Measurements from ENCODE around the gene IGSF9B. TPM values are rescaled to one million over a fixed set of nuclear protein-coding genes. Genes with fewer than 3 reads are reported as not detected.
"Not testable (repeated sequence)": the region's sequence is repeated elsewhere in the genome, so short reads cannot be mapped to it uniquely, and the experiment has no call there.

The IGSF9B gene, protein sequence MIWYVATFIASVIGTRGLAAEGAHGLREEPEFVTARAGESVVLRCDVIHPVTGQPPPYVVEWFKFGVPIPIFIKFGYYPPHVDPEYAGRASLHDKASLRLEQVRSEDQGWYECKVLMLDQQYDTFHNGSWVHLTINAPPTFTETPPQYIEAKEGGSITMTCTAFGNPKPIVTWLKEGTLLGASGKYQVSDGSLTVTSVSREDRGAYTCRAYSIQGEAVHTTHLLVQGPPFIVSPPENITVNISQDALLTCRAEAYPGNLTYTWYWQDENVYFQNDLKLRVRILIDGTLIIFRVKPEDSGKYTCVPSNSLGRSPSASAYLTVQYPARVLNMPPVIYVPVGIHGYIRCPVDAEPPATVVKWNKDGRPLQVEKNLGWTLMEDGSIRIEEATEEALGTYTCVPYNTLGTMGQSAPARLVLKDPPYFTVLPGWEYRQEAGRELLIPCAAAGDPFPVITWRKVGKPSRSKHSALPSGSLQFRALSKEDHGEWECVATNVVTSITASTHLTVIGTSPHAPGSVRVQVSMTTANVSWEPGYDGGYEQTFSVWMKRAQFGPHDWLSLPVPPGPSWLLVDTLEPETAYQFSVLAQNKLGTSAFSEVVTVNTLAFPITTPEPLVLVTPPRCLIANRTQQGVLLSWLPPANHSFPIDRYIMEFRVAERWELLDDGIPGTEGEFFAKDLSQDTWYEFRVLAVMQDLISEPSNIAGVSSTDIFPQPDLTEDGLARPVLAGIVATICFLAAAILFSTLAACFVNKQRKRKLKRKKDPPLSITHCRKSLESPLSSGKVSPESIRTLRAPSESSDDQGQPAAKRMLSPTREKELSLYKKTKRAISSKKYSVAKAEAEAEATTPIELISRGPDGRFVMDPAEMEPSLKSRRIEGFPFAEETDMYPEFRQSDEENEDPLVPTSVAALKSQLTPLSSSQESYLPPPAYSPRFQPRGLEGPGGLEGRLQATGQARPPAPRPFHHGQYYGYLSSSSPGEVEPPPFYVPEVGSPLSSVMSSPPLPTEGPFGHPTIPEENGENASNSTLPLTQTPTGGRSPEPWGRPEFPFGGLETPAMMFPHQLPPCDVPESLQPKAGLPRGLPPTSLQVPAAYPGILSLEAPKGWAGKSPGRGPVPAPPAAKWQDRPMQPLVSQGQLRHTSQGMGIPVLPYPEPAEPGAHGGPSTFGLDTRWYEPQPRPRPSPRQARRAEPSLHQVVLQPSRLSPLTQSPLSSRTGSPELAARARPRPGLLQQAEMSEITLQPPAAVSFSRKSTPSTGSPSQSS (N-terminal part only)
- total RNA-seq (2014; rRNA removed; shearing (Covaris generic)), result 0.10 and 0.96 TPM in 2 replicates

DNA sequence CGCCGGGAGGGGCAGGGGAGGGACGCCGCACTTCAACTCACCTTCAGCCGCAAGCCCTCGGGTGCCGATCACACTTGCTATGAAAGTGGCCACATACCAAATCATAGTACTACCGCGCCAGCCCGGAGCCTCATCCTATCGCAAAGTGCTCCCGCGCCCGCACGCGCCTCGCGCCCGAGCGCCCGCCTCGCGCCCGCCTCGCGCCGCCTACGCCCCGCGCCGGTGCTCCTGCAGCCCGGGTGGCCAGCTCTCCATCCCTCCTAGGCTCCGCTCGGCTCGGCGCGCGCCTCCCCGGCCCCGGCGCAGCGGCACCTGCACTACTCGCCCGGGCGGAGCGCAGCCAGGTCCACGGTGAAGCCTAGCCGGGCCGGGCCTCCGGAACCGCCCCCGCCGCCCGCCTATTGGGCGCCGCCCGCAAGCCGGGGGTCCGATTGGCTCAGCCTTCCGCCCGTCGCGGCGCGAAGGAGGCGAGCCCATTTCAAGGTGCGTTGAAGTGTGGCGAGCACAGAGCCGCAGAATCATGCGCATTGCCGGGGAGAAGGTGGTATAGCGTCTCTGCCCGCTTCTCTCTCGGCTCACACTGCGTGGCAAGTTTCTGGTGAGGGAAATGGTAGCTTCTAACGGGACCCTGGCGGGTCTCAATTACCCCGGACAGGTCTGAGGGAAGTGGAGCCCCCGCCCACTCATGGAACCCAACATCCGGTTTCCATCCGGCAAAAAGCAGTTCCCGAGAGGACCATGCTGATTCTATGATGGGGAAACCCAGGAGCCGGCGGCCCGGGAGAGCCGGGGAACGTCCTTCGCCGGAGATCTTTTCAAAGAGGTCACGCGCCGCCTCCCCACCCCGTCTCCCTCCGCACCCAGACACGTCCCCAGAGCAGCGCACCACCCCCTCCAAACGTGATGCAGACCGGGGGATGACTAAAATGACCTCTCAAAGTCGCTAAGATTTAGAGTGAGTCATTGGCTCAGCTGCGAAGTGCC, at the start of gene IGSF9B:
IGSF9B (minus strand) TSS at position 319 of the 984 bp plus-strand sequence; CDS start at position 105, 214 bp downstream.
- DNase-seq (ENCODE audit: low read depth), result peak; percentile 65

DNA sequence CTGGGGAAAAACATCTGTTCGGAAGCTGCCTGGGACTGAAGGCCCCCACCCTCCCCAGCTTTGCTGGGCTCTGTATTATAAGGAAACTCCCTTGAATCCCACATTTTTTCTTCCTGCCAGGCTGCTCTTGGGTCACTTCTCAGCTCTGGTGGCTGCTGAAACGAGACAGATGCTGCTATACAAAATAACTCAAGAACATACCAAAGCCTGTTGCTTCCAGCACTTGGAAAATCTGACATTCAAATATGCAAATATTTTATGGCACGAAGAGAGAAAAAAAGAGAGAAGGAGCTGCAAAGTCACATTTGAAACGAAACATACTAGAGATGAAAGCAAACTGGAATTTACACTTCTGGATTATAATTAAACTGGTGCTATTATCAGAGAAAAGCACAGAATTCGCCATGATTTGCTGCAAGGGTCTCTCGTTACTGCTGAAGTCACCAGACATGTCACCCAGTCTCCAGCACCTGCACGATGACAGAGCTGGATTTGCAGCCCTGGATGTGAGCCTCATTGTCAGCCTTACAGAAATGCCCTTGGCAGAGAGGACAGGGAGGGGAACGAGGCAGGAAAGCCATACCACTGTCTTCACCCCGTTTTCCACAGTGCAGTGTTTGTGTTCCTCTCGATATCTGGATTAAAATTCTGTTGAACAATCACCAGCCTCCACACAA, 47.9 kb upstream of the IGSF9B start:
- DNase-seq (ENCODE audit: low read depth), result no peak

DNA sequence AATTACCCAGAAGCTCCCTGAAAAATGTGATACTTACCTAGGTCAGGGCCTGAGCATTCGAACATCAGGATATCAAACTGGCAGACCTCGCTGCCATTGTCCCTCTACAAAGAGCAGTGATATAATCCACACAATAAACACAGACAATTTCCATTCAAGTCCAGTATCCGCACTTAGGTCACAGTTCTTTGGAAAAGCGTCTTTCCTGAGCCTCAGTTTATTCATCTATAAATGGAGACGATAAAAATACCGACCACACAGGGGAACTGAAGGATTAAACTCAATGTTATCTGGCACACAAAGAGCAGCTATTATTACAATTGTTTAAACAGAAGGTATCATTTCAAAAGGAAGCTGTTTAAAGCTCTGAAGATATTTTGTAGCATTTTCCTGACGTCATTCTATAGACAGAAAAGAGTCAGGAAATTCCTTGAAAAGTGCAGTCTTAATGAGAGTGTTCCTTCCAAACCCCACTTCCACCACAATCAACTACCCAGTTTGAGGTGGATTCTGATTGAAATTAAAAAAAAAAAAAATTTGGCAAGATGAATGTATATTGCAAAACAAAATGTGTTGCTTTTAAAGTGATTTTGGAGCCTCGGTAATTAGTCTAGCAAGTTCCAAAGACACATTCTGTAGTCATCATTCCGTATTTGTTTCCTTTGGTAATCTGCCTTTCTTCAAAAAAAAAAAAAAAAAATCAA, 47.2 kb upstream of the IGSF9B start:
- no peak for DNase-seq (ENCODE audit: low read depth)

DNA sequence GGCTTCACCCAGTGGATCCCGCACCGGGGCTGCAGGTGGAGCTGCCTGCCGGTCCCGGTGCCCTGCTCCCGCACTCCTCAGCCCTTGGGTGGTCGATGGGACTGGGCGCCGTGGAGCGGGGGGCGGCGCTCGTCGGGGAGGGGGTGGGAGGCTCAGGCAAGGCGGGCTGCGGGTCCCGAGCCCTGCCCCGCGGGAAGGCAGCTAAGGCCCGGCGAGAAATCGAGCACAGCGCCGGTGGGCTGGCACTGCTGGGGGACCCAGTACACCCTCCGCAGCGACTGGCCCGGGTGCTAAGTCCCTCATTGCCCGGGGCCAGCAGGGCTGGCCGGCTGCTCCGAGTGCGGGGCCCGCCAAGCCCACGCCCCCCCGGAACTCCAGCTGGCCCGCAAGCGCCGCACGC, 46.1 kb upstream of the IGSF9B start:
- not testable (repeated sequence) for DNase-seq (ENCODE audit: low read depth)

DNA sequence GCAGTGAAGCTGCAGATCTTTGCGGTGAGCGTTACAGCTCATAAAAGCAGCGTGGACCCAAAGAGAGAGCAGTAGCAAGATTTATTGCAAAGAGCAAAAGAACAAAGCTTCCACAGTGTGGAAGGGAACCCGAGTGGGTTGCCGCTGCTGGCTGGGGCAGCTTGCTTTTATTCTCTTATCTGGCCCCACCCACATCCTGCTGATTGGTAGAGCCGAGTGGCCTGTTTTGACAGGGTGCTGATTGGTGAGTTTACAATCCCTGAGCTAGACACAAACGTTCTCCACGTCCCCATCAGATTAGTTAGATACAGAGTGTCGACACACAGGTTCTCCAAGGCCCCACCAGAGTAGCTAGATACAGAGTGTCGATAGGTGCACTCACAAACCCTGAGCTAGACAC, 45.6 kb upstream of the IGSF9B start:
- DNase-seq (ENCODE audit: low read depth), result not testable (repeated sequence)

DNA sequence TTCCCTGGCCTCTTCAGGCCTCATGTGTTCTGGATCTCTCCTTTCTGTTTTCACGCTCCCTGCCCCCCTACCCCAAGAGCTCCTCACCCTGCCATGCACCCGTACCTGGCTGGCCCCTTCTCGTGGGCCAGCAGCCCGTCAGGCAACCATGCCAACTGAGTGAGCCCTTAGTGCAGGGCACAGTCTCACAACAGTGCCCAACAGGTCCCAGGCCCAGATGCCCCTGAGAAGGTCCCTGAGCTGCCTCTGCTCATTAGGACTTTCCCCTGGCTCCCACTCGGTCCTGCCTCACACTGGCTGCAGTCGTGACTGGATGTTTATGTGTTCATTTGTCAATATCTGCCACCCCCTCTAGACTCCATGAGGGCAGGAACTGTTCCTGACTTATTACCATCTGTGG, 44.8 kb upstream of the IGSF9B start:
- DNase-seq (ENCODE audit: low read depth), result no peak

DNA sequence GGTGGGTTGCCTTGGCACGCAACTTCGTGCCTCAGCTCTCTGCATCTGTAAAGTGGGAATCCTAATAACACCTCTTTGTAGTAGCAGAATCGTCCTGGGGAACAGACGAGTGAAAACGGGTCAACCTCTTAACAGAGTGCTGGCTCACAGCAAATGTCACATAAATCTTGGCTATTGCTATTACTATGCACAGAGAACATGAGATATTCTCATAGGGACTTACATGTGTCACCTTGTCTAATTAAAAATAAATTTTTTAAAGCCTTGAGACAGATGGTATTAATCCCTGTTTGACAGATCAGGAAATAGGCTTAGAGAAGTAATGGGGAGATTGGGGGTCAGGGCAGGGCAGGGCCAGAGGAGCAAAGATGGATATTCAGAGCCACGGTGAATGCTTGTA, 44.3 kb upstream of the IGSF9B start:
- no peak for DNase-seq (ENCODE audit: low read depth)

DNA sequence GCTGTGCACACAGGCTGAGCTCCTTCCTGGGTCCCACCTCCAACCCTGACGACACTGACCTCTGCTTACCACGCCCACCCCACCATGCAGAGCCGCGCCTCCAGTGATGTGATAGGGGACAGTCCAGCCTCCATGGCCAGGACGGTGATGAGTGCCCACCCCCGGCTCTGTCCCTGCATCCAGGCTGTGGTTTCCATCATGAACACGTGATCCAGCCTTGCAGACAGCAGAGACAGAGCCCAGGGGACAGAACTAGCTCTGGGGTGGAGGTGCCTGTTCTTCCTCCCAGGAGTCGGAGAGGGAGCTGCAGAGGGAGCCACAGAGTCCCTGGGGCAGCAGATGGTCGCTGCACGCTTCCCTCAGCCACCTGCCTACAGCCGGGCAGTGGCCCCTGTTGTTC, 42.6 kb upstream of the IGSF9B start:
- no peak for DNase-seq (ENCODE audit: low read depth)

DNA sequence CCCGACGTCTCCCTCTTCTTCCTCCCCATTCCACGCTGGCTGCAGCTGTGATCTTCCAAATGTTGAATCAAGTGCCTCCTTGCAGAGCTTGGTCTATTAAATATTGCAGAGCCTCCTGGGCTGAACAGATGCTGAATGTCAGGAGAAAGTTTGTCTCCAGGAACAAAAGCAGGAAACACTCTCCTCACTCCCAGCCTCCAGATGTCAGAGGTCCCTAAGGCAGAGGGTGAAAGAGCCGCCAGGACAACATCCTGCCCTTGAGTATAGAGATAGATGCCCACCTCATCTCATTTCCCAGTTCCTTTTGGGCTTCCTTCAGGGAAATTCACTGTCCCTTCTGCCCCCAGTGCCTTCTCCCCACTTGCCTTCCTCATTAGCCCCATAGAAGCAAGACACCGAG, 40.8 kb upstream of the IGSF9B start:
- no peak for DNase-seq (ENCODE audit: low read depth)

DNA sequence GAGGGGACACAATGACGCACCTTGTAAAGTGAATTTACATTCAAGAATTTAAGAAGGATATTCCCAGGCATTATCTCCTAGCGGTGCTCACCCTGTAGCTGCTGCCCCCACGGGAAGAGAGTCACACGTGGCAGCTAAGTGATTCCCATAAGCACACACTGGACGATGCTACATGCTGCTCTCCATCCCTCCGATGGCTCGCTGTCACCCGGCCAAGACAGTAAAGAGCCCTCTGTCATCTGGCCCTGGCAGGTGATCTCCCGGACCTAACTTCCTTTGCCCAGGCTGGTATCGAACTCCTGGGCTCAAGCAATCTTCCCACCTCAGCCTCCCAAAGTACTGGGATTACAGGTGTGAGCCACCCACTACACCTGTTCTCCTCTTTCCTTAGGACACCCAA, 39.9 kb upstream of the IGSF9B start:
- DNase-seq (ENCODE audit: low read depth), result no peak

DNA sequence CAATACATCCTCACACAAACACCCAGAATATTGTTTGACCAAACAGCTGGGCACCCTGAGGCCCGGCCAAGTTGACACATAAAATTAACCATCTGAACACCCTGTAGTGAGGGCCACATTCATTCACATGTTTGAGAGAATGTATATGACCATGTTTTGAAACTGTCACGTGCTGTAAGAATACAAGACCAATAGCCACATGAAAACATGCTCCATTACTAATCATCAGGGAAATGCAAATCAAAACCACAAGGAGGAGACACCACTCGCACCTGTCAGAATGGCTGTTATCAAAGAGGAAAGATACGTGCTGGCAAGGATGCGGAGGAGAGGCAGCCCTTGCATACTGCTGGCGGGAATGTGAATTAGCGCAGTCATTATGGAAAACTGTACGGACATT, 38.3 kb upstream of the IGSF9B start:
- no peak for DNase-seq (ENCODE audit: low read depth)

DNA sequence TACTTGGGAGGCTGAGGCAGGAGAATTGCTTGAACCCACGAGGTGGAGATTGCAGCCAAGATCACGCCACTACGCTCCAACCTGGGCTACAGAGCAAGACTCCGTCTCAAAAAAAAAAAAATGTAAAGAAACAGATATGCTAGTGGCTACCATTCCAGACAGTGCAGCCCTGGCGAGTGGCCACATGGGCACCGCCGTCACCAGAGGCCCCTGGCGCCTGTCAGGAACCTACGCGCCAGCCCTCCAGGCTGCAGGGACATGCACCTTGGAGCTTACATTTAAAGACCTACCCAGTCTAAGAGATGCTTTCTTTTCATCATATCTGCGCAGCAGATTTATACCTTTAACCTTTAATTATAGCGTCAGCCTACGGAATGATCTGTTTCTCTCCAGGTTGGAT, 37.2 kb upstream of the IGSF9B start:
- no peak for DNase-seq (ENCODE audit: low read depth)

DNA sequence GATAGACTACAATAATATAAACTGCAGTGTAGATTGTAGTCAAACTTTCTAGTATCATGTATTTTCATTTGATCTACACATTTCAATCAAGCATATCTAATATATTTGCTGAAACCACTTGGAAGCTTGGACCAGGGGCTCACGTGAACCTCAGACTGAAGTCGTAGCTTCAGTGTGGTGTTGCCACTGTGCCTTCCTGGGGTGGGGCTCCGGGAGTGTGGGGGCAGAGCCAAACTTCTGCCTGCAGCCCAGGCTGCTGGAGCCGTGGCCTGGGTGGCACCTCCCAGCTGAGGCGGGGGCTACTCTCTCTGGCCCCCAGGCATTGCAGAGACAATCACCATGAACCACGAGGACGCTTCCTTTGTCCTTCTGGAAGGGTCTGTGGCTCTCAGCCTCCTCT, 36.3 kb upstream of the IGSF9B start:
- DNase-seq (ENCODE audit: low read depth), result no peak

DNA sequence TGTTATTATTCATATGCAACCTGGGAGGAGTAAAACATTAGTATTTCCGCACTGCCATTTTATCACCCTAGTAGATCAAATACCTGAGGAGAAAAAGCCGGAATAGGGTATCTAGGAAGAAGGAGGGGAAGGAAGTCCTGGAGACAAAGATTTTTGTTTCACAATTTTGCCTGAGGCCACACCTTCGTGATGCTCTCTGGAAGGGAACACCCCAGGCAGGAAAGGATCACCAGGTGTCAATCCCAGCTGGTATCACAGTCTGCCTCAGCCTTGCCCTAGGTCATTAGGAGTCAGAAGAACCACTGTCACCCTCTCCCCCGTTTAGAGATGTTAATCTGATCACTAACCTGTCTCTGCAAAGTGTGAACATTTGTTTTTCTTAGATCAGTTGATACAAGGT, 35.4 kb upstream of the IGSF9B start:
- no peak for DNase-seq (ENCODE audit: low read depth)

DNA sequence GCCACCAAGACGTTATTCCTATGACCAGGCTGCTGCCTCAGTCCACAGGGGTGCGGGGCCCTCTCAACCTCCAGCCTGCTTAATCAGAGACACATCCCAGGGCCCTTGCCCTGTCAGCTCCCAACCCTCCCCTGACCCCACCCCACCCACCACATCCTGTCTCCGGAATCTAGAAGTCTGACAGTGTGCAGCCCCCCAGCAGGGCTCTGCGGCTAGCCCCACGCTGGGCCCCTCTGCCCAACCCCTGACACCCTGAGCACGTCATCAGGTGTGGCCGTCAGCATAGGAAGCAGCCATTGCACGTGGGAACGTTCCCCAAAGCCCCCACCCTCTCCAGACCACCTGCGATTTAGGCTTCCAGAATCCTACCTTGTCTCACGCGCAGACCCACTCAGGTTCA, 34.3 kb upstream of the IGSF9B start:
- no peak for DNase-seq (ENCODE audit: low read depth)

DNA sequence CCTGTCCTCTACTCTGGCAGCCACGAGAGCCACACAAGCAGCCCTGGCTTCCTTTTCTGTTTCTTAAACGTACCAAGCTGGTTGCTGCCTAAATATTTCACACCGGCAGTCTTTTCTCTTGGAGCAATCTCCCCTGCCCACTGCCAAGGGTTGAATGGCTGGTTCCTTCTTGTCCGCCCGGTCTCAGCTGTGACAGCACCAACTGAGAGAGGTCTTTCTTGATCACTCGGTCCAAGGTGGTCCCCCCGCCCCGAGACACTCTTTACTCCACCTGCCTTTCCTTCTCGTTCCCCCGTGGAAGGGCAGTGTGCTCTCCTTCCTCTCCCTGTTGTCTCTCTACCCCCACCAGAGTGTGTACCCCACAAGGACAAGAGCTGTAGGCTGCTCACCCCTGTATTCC, 33.7 kb upstream of the IGSF9B start:
- DNase-seq (ENCODE audit: low read depth), result no peak

DNA sequence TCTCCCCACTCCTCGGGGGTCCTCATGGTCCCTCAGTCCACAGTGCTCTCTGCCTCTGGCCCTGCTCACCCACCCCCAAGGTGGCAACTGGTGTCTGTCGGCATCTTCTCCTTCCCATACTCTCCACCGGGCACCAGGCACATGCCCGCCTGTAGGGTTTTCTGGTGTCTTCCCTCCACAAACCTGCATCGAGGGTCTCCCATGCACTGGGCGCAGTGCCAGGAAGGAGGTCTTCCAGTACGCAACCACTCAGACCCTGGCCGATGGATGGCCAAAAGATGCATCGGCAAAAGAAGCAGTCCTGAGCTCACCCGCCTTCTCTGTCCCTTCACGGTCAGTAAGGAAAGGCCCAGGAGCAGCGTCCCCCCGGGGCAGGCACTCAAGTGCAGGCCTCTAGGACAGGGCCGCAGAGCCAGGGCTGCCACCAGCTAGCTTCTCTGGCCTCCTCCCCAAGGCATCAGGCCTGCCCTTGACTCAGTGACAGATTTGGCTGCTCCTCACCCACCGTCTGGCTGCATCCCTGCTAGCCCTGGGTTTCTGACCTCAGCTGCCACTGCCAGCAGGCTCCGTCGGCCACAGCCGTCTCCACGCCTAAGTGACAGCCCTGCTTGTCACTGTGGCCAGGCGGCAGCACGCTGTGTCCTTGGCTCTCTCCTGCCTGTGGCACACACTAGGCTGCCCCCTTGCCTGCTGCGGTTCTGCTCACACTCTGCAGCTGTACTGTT, 32.1 kb upstream of the IGSF9B start:
- DNase-seq (ENCODE audit: low read depth), result no peak

DNA sequence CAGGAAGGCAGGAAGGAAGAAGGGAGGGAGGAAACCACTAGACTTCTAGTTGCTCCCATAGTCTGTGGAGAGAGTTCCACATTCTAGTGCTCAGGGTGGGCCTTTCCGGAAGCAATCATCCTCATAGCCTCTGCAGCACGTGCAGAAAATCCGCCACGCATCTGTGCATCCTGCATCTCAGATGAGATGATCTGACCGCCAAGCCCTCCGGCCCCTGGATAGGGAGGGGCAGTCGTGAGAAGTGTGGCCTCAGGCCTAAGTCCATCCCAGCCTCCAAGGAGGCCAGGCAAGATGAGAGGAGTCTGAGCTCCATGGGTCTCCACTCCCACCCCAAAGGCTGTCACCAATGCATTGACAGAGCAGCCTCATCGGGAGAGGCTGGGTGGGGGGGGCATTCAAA, 30.4 kb upstream of the IGSF9B start:
- no peak for DNase-seq (ENCODE audit: low read depth)
